ENCODE measurements around the gene PYGO1.

The PYGO1 gene

DNA sequence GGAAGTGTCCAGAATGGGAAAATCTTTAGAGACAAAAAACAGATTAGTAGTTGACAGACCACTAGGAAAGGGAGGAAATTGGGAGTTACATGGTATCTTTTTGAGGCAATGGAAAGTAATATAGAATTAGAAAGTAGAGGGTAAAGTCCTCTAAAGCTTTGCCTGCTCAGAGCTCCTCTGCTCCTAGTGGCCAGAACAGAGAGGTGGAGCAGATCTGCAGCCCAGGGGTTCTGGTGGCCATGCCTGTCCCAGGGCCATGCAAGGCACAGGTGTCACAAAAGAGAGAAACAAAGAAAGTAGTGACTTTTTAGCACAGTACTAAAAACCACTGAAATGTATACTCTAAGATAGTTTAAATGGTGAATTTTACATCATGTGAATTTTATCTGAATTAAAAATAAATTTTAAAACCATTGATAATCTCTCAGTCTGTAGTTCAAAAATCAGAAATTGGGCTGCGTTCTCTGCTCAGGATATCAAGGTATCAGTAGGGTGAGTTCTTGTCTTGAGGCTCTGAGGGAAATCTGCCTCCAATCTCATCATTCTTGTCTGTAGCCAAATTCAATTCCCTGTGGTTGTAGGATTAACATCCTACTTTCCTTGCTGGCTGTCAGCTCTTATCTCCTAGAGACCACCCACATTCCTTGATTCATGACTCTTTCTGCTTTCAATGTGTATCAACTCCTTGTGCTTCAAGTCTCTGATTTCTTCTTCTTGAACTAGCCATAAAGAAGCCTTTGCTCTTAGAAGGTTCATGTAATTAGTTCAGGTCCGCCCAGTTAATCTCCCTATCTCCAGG is 23.6 kb downstream of the PYGO1 start:
- no peak for DNase-seq (ENCODE audit: low read depth)

DNA sequence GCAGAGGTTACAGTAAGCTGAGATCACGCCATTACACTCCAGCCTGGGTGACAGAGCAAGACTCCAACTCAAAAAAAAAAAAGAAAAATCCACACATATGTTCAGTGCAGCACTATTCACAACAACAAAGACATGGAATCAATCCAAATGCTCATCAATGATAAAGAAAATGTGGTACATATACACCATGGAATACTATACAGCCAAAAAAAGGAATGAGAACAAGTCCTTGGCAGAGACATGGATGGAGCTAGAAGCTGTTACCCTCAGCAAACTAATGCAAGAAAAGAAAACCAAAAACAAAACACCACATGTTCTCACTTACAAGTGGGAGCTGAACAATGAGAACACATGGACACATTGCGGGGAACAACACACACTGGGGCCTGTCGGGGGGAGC is 25.5 kb downstream of the PYGO1 start:
- no peak for DNase-seq (ENCODE audit: low read depth)

DNA sequence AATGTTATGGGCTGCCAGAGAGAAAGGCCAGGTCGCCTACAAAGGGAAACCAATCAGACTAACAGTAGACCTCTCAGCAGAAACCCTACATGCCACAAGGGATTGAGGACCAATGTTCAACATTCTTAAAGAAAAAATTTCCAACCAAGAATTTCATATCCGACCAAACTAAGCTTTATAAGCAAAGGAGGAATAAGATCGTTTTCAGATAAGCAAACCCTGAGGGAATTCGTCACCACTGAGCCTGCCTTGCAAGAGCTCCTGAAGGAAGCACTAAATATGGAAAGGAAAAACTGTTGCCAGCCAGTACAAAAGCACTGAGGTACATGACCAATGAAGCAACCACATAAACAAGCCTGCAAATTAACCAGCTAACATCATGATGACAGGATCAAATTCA is 33.1 kb downstream of the PYGO1 start:
- no peak for DNase-seq (ENCODE audit: low read depth)

DNA sequence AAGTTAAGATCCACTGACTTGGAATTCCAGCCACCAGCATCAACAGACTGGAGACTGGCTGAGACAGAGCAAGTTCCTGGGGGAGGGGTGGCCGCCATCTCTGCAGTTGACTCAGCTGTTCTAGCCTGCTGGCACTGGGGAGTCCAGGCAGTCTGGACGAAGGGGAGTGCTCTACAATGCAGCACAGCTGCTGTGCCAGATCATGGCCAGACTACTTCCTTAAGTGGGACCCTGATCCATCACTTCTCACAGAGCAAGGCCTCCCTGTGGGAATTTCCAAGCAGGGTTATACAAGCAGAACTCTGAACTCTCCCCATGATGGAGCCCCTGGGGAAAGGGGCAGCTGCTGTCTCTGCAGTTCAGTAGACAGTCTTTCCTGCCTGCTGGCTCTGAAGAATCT is 35.2 kb downstream of the PYGO1 start:
- peak; percentile 46 for DNase-seq (ENCODE audit: low read depth)

DNA sequence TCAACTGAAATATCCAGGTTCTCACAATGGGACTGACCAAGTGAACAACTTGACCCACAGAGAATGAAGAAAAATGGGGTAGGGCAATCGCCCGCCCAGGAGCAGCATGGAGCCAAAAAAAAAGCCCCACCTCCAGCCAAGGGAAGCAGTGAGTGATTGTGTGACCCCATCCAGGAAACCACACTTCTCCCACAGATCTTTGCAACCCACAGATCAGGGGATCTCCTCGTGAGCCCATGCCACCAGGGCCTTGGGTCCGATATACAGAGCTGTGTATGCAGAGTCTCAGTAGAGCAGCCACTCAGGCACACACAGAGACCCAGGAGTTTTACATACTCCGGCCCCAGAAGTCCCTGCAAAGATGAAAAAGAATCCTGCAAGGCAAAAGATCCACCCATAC is 35.7 kb downstream of the PYGO1 start:
- no peak for DNase-seq (ENCODE audit: low read depth)

DNA sequence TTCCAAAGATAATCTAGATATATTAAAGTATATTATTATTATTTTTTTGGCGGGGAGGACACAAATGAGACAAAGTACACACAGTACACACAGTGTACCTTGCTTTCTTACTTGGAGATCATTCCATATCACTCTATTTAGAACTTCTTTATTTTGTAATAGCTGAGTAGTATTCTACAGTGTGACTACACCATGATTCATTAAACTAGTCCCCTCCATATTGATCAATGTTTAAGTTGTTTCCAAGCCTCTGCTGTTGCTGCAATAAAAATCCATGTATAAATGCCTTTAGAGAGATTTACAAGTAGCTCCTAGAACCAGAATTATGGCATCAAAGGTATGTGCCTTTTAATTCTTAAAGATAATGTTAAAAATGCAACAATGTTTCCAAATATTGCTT is 38.8 kb downstream of the PYGO1 start:
- no peak for DNase-seq (ENCODE audit: low read depth)

GRCh38 chr15:55546718-55547117 is 41.4 kb downstream of the PYGO1 start:
- no peak for DNase-seq (ENCODE audit: low read depth)

DNA sequence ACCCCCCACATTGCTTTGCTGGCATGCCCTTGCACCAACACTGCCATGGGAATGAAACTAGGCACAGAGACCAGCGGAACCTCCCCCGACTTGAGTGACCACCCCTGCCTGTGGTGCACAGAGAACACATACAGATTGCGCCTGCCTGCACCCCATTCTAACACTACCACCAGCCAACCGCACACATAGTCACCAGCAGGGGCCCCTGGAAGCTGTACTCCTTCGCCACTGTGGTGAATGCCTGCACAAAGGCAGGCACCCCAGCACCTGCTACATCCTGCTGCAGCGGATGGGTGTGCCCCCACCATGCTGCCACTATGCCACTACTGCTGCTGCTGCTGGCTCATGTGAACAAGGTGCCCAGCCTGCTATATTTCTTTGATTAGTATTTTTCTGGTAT is 52.7 kb downstream of the PYGO1 start:
- DNase-seq (ENCODE audit: low read depth), result no peak

DNA sequence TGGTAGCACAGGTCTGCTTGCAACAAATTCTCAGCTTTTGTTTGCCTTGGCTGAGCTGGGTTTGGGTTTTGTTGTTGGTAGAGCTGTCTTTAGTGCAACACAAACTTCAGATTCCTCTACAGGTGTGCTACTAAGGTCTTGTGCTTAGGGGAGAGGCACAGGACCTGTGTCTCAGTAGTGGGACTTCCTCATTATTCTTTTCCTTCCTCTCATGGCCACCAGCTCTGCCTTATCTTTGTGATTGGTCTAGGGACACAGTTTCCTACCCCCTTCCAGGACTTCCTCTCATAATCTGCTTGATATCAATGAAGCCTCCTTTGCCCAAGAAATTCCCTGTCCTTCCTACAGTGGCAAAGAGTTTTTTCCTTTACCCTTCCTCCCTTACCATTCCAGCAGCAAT is 55.2 kb downstream of the PYGO1 start:
- DNase-seq (ENCODE audit: low read depth), result no peak

GRCh38 chr15:55530861-55531313 is 57.3 kb downstream of the PYGO1 start:
- DNase-seq (ENCODE audit: low read depth), result no peak

GRCh38 chr15:55528812-55529211 is 59.3 kb downstream of the PYGO1 start:
- DNase-seq (ENCODE audit: low read depth), result no peak

DNA sequence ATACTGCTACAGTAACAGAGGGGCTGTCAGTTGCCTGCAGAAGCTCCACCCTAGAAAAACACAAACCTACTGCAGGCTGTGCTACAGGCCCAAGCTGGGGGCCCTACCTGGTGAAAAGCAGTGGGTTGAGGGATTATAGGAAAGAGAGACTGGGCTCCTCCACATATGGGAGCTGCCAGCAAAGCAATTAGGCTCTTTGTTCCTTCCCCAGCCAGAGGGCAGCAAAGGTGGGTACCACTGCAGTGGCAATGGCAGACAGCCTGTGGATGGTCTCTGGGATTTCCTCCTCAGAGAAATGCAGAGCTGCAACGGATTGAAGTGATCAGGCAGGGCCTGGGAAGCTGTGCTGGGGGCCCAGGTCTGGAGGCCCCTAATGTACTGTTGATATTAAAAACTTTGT is 61.0 kb downstream of the PYGO1 start:
- DNase-seq (ENCODE audit: low read depth), result no peak

GRCh38 chr15:55526559-55527036 is 61.5 kb downstream of the PYGO1 start:
- DNase-seq (ENCODE audit: low read depth), result peak; percentile 14

GRCh38 chr15:55522742-55523450 is 65.2 kb downstream of the PYGO1 start:
- DNase-seq (ENCODE audit: low read depth), result no peak

DNA sequence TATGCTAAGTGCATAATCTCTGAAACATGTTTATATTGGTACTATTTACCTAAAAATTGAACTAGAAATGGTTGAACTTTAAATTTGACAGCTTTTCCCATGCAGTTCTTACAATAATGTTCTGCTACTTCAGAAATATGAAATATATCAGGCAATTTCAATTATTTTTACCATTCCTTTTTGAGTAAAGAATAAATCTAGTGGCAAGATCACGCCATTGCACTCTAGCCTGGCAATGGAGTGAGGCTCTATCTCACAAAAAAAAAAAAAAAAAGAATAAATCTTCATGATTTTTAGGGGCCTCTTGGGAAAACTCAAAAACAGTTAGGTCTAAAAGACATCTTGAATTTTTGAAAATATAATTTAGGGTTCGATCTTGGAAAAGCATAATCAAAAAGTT is 69.5 kb downstream of the PYGO1 start:
- DNase-seq (ENCODE audit: low read depth), result no peak

DNA sequence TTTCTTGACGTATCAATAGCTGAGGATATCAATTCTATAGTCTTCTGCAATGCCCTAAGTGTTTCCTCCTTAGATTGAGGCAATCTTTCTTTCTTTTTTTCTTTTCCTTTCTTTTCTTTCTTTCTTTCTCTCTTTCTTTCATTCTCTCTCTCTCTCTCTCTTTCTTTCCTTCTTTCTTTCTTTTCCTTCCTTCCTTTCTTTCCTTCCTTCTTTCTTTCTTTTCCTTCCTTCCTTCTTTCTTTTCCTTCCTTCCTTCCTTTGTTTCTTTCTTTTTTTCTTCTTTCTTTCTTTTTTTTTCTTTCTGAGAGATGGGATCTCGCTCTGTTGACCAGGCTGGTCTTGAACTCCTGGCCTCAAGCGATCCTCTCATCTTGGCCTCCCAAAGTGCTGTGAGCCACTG is 70.1 kb downstream of the PYGO1 start:
- DNase-seq (ENCODE audit: low read depth), result no peak

DNA sequence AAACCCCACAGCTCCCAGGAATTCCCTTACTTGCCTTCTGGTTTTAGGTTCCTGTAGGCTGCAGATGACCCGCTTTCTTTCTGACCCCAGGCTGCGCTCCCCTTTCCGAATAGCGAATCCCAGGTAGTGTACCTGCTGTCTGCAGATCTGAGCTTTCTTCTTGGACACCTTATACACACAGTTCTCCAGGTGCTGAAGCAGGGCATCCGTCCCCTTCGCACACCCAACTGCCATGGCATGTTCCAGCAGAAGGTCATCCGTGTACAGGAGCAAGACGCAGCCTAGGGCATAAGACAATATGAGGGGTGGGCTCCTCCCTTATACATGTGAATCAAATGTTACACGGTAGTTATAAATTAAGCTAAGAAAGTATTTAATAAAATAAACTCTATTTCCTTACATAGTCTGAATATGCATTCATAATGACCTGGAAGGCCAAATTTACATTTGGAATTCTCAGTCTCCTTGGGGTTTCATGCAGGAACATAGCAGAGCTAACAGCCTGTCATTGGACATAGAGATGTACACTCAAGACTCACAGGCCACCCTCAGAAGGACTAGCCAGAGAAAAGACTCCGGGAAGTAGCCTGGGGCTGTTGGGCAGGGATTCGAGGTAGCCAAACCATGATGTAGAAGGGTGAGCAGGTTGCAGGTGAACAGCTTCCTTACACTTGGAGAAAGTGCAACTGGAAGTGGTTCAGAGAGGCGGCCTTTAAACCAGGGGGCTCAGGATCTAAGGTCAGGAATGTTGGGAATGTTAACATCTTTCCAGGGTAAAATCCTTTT is 72.0 kb downstream of the PYGO1 start:
- DNase-seq (ENCODE audit: low read depth), result no peak

DNA sequence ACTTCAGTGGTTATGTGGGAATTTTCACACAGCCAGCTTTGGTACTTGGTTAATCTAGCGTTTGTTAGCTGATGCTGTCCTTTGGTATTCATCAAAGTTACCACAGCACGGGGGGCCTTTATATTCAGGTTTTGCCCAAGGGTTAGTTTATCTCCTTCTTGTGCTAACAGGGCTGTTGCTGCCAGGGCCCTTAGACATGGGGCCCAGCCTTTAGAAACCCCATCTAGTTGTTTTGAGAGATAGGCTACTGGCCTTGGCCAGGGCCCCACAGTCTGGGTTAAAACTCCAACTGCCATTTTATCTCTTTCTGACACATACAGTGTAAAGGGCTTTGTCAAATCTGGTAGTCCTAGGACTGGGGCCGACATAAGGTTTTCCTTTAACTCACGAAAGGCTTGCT is 72.7 kb downstream of the PYGO1 start:
- DNase-seq (ENCODE audit: low read depth), result no peak

DNA sequence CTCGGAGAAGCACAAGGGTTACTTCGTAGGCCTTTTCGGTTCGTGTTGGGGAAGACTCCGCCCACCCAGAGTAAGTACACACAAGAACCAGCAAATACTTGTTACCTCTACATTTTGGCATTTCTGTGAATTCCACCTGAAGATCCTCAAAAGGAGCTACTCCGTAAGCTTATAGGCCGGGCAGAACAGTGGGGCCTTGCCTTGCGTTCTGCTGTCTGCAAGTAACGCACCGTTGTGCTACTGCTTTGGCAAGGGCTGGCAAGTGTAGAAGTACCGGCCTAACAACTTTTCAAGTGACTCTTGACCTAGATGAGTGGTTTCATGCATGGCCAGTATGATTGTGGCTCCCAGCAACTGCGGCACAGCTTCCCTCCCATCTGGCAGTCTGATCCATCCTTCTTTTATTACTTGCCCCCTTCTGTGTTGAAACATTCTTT is 73.7 kb downstream of the PYGO1 start:
- DNase-seq (ENCODE audit: low read depth), result no peak

DNA sequence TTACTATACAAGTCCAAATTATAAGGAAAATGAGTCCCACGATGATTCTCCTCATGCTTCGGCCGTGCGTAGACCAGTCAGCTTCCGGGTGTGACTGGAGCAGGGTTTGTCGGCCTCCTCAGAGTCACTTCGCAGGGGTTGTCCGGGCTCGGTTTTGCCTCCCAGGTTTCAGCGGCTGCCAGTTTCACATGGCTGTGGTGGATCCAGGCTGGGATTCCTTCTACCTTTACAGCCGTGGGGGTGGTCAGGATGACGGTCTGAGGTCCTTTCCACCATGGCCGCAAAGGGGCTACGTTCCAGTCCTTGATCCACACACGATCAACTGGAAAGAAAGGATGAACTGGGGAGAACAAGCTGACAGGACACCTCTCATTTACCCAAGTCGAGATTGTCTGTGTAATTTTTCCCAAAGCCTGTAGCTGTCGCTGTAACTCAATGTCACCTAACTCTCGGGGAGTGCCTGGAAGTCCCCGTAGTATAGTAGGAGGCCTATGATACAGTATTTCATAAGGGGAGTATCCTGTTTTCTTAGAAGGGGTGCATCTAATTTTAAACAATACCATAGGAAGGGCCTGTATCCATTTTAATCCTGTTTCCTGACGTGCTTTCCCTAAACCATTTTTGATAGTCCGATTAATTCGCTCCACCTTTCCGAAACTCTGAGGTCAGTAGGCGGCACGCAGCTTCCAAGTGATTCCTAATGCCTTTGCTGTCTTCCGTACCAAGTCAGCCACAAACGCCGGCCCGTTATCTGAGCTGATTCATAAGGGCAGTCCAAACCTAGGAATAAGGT is 74.3 kb downstream of the PYGO1 start:
- peak; percentile 11 for DNase-seq (ENCODE audit: low read depth)

DNA sequence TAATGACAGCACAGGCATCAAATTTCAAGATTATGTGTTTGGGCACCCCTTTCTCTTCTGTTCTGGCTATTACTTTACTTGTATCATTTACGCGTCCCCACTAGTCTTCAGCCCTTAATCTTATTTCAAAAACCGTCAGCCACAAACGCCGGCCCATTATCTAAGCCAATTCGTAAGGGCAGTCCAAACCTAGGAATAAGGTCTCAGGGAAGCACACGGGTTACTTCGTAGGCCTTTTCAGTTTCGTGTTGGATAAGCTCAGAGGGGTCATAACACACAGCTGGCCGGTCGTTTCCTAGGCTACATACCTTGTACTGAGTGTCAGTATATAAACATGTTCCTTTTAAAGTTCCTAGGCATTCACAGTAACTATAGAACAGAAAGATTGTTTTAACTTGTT is 75.0 kb downstream of the PYGO1 start:
- DNase-seq (ENCODE audit: low read depth), result no peak

DNA sequence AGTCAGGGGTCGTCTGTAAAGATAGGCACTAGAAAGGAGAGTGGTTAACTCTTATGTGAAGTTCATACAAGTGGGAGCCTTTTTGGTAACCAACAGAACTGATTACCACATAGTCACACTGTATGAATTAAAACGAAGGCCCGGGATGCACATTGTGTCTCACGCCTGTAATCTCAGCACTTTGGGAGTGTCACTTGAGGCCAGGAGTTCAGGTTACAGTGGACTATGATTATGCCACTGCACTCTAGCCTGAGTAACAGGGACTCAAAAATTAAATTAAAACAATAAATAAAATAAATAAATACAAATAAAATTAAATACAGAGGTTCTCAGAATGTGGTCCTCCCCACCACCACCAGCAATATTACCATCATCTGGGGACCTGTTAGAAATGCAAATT is 80.6 kb downstream of the PYGO1 start:
- no peak for DNase-seq (ENCODE audit: low read depth)
